Measurements from ENCODE around the gene SPRYD4.

Gene SPRYD4

DNA sequence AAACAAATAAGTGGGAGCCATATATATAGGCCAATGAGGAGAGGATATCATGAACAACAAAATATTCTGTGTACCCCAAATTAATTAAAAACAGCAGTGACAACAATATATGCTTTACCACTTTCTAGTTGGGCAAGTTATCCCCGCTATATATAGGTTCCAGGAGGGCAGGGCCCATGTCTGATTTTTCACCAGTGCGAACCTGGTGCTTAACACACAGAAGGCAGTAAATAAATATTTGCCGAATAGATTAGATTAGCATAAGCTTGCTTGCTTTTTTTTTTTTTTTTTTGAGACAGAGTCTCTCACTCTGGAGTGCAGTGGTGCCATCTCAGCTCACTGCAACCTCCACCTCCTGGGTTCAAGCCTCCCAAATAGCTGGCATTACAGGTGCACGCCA is 10.6 kb upstream of the SPRYD4 start:
- H3K27ac ChIP-seq (ENCODE audit: extremely low read depth, low read depth, low read length) = no peak overlapping the region
- TF ChIP-seq, protein P1, sequence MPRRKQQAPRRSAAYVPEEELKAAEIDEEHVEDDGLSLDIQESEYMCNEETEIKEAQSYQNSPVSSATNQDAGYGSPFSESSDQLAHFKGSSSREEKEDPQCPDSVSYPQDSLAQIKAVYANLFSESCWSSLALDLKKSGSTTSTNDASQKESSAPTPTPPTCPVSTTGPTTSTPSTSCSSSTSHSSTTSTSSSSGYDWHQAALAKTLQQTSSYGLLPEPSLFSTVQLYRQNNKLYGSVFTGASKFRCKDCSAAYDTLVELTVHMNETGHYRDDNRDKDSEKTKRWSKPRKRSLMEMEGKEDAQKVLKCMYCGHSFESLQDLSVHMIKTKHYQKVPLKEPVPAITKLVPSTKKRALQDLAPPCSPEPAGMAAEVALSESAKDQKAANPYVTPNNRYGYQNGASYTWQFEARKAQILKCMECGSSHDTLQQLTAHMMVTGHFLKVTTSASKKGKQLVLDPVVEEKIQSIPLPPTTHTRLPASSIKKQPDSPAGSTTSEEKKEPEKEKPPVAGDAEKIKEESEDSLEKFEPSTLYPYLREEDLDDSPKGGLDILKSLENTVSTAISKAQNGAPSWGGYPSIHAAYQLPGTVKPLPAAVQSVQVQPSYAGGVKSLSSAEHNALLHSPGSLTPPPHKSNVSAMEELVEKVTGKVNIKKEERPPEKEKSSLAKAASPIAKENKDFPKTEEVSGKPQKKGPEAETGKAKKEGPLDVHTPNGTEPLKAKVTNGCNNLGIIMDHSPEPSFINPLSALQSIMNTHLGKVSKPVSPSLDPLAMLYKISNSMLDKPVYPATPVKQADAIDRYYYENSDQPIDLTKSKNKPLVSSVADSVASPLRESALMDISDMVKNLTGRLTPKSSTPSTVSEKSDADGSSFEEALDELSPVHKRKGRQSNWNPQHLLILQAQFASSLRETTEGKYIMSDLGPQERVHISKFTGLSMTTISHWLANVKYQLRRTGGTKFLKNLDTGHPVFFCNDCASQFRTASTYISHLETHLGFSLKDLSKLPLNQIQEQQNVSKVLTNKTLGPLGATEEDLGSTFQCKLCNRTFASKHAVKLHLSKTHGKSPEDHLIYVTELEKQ (tag by site-specific recombination; IDR thresholded peaks at IDR 0.05; ENCODE audit: borderline replicate concordance) = no peak
- no peak for TF ChIP-seq ZNF37A (tag by site-specific recombination; IDR thresholded peaks at IDR 0.05)
- TF ChIP-seq ZNF514 (tag by site-specific recombination; IDR thresholded peaks at IDR 0.05) = no peak
- TF ChIP-seq ZNF184 (tag by site-specific recombination; IDR thresholded peaks at IDR 0.05) = no peak
- TF ChIP-seq ZBTB1 (tag by site-specific recombination; IDR thresholded peaks at IDR 0.05) = no peak
- TF ChIP-seq ZNF48 (tag by site-specific recombination; IDR thresholded peaks at IDR 0.05) = no peak
- TF ChIP-seq ZNF843 (tag by site-specific recombination; IDR thresholded peaks at IDR 0.05) = no peak
- no peak for TF ChIP-seq ZNF791 (tag by site-specific recombination; IDR thresholded peaks at IDR 0.05)
- no peak for TF ChIP-seq ZNF596 (tag by site-specific recombination; IDR thresholded peaks at IDR 0.05)
- TF ChIP-seq, protein P2, sequence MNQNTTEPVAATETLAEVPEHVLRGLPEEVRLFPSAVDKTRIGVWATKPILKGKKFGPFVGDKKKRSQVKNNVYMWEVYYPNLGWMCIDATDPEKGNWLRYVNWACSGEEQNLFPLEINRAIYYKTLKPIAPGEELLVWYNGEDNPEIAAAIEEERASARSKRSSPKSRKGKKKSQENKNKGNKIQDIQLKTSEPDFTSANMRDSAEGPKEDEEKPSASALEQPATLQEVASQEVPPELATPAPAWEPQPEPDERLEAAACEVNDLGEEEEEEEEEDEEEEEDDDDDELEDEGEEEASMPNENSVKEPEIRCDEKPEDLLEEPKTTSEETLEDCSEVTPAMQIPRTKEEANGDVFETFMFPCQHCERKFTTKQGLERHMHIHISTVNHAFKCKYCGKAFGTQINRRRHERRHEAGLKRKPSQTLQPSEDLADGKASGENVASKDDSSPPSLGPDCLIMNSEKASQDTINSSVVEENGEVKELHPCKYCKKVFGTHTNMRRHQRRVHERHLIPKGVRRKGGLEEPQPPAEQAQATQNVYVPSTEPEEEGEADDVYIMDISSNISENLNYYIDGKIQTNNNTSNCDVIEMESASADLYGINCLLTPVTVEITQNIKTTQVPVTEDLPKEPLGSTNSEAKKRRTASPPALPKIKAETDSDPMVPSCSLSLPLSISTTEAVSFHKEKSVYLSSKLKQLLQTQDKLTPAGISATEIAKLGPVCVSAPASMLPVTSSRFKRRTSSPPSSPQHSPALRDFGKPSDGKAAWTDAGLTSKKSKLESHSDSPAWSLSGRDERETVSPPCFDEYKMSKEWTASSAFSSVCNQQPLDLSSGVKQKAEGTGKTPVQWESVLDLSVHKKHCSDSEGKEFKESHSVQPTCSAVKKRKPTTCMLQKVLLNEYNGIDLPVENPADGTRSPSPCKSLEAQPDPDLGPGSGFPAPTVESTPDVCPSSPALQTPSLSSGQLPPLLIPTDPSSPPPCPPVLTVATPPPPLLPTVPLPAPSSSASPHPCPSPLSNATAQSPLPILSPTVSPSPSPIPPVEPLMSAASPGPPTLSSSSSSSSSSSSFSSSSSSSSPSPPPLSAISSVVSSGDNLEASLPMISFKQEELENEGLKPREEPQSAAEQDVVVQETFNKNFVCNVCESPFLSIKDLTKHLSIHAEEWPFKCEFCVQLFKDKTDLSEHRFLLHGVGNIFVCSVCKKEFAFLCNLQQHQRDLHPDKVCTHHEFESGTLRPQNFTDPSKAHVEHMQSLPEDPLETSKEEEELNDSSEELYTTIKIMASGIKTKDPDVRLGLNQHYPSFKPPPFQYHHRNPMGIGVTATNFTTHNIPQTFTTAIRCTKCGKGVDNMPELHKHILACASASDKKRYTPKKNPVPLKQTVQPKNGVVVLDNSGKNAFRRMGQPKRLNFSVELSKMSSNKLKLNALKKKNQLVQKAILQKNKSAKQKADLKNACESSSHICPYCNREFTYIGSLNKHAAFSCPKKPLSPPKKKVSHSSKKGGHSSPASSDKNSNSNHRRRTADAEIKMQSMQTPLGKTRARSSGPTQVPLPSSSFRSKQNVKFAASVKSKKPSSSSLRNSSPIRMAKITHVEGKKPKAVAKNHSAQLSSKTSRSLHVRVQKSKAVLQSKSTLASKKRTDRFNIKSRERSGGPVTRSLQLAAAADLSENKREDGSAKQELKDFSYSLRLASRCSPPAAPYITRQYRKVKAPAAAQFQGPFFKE (tag by site-specific recombination; IDR thresholded peaks at IDR 0.05; ENCODE audit: borderline replicate concordance) = no peak
- no peak for TF ChIP-seq TRIM28 (IDR thresholded peaks at IDR 0.05; ENCODE audit: borderline replicate concordance, low read length)
- no peak for TF ChIP-seq ZBTB7A (tag by site-specific recombination; IDR thresholded peaks at IDR 0.05; ENCODE audit: low read depth)
- TF ChIP-seq, protein P3, sequence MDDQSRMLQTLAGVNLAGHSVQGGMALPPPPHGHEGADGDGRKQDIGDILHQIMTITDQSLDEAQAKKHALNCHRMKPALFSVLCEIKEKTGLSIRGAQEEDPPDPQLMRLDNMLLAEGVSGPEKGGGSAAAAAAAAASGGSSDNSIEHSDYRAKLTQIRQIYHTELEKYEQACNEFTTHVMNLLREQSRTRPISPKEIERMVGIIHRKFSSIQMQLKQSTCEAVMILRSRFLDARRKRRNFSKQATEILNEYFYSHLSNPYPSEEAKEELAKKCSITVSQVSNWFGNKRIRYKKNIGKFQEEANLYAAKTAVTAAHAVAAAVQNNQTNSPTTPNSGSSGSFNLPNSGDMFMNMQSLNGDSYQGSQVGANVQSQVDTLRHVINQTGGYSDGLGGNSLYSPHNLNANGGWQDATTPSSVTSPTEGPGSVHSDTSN (CRISPR knock-in tag; IDR thresholded peaks at IDR 0.05) = no peak
- no peak for TF ChIP-seq ZNF335 (tag by site-specific recombination; conservative IDR thresholded peaks at IDR 0.05)
- no peak for TF ChIP-seq ZNF354C (tag by site-specific recombination; IDR thresholded peaks at IDR 0.05; ENCODE audit: borderline replicate concordance, low read depth)
- no peak for TF ChIP-seq ZBTB48 (tag by site-specific recombination; IDR thresholded peaks at IDR 0.05)
- no peak for TF ChIP-seq MZF1 (tag by site-specific recombination; IDR thresholded peaks at IDR 0.05; ENCODE audit: borderline replicate concordance)
- TF ChIP-seq ZNF660 (tag by site-specific recombination; IDR thresholded peaks at IDR 0.05) = no peak
- TF ChIP-seq ZNF664 (tag by site-specific recombination; IDR thresholded peaks at IDR 0.05) = no peak
- TF ChIP-seq ZFP3 (tag by site-specific recombination; IDR thresholded peaks at IDR 0.05; ENCODE audit: low read depth) = no peak
- no peaks in the 10 kb centered on the region; a peak in 1 of 3 replicates for H3K36me3 ChIP-seq (ENCODE audit: control insufficient read depth in 2 of 2, insufficient read depth in 1 of 2, low read length in 2 of 2)
- no peaks in the 10 kb centered on the region for H3K4me1 ChIP-seq (ENCODE audit: control insufficient read depth, insufficient read depth, low read length)
- no peaks in the 10 kb centered on the region for H3K9me3 ChIP-seq (ENCODE audit: control insufficient read depth, insufficient read depth, low read depth, low read length)
- no peak overlapping the region for H3K4me3 ChIP-seq (ENCODE audit: low read depth, low read length)
- POLR2A ChIA-PET = interaction anchor here (0.9 to 1.2 kb wide), 2 partner anchors 9 to 142 kb away, joined by 3 read pairs; partner anchors contain the start of genes CNPY2 and TIMELESS
- CTCF ChIA-PET = no interaction called here

Data from HEK293 (cell line).